Stimulated activated effector memory CD8-positive, alpha-beta T cell treated with anti-CD3 and anti-CD28 coated beads, Interleukin-12 subunit alpha, Interleukin-12 subunit beta, amount 100 ng/mL, for 72 hours (primary cell): ENCODE measurements around the gene SPACDR.

Source experiments
- ATAC-seq: fragments of 150-1000 bp; cut with Tn5 transposase; 2 replicates; pipeline ENCODE4 v1.10.0; 2021
- DNase-seq, 2 donors: peaks; one replicate each; pipeline ENCODE4 v3.0.0; 2021 to 2022; ENCODE audit warnings: low spot score in 2 of 2
- H3K27ac Mint-ChIP-seq: one replicate; pipeline ENCODE4 v1.8.0; 2022; ENCODE audit warnings: mild to moderate bottlenecking, mixed read lengths
- H3K36me3 Mint-ChIP-seq: one replicate; pipeline ENCODE4 v1.8.0; 2022; ENCODE audit warnings: mild to moderate bottlenecking, mixed read lengths
- H3K4me1 Mint-ChIP-seq: one replicate; pipeline ENCODE4 v1.8.0; 2022; ENCODE audit warnings: mixed read lengths
- H3K4me3 Mint-ChIP-seq: one replicate; pipeline ENCODE4 v1.8.0; 2022; ENCODE audit warnings: mild to moderate bottlenecking, mixed read lengths
- H3K9me3 Mint-ChIP-seq: one replicate; pipeline ENCODE4 v1.8.0; 2022; ENCODE audit warnings: mixed read lengths

Gene SPACDR

DNA sequence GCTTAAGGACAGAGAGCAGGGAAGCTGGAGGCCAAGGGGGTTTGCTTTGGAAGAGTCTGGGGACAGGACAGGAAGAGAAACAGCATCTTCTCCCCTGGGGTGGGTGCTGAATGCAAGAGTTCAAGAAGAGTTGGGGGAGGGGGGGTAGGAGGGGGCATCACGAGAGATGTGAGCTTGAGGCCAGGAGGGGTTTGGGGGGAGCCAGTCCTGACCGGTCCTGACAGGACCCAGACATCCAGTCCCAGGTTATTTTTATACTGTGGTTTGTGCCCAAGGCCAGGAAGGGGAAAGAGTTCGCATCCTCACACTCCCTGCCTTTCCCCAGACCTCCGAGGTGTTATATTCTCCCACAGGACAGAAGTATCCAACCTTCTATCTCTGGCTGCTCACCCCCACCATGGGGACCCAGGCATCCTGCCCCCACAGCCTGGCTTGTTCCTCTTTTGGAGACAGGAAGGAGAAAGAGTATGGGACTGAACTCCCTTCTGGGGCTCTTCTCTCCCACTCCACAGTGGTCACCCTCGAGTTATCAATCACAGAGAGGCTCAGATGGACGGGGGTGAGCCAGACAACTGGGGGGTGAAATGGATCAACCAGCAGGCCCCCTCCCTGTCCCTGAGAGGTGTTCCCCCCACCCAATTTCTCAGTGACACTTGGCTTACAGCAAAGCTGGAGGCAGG lies 12.2 kb upstream of the SPACDR start:
- H3K9me3 Mint-ChIP-seq, result no peaks in the 10 kb centered on the region
- H3K4me3 Mint-ChIP-seq, result peak overlapping the region; percentile 99
- H3K36me3 Mint-ChIP-seq, result peaks cover 79% of the 10 kb centered on the region
- DNase-seq (no peak), ATAC-seq (no peak)
- peak overlapping the region; percentile 89 for H3K27ac Mint-ChIP-seq
- H3K4me1 Mint-ChIP-seq, result peaks cover 48% of the 10 kb centered on the region

GRCh38 chr7:100475549-100475948 lies 11.5 kb upstream of the SPACDR start:
- Mint-ChIP-seq H3K36me3 (peaks cover 85% of the 10 kb centered on the region), H3K27ac (peak overlapping the region; percentile 89), H3K4me1 (peaks cover 51% of the 10 kb centered on the region), H3K9me3 (no peaks in the 10 kb centered on the region), H3K4me3 (peak overlapping the region; percentile 99)
- ATAC-seq, result no peak
- DNase-seq, result no peak

GRCh38 chr7:100472854-100473499 lies 8.9 kb upstream of the SPACDR start:
- DNase-seq (no peak), ATAC-seq (no peak)
- Mint-ChIP-seq H3K4me1 (peaks cover 48% of the 10 kb centered on the region), H3K36me3 (peaks cover 99% of the 10 kb centered on the region), H3K9me3 (no peaks in the 10 kb centered on the region), H3K27ac (peak overlapping the region; percentile 89), H3K4me3 (peak overlapping the region; percentile 99)

- Mint-ChIP-seq H3K9me3 (no peaks in the 10 kb centered on the region), H3K27ac (peak overlapping the region; percentile 89), H3K4me3 (no peak overlapping the region), H3K4me1 (peaks cover 50% of the 10 kb centered on the region), H3K36me3 (peaks cover 100% of the 10 kb centered on the region)
- ATAC-seq (no peak), DNase-seq (no peak)
These were observed 8.2 kb upstream of the SPACDR start for GRCh38 chr7:100472121-100472851.

DNA sequence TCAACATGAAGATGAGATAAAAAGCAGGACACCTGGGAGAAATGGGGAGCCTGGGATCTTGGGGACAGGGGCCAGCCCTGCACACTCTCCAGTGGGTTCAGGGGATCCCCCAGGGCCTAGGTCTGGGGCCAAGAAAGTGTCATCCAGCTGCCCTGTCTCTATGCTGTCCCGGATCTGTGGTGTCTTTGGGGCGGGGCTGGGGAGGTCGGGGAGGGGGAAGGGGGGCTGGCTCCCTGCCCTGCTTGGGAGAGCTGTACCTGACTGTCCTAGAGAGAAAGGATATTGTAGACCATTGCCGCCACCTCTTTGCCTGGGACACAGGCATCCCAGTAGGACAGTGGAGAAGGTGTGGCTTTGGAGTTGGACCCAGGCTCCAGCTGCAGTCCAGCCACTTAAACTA lies 7.0 kb upstream of the SPACDR start:
- peaks cover 48% of the 10 kb centered on the region for H3K4me1 Mint-ChIP-seq
- peaks cover 100% of the 10 kb centered on the region for H3K36me3 Mint-ChIP-seq
- DNase-seq, result no peak
- peak overlapping the region; percentile 65 for H3K27ac Mint-ChIP-seq
- H3K9me3 Mint-ChIP-seq, result no peaks in the 10 kb centered on the region
- ATAC-seq, result no peak
- H3K4me3 Mint-ChIP-seq, result no peak overlapping the region

GRCh38 chr7:100469227-100470044 lies 5.4 kb upstream of the SPACDR start:
- Mint-ChIP-seq H3K36me3 (peaks cover 100% of the 10 kb centered on the region), H3K27ac (peak overlapping the region; percentile 65)
- peak; percentile 81 for ATAC-seq

GRCh38 chr7:100467638-100468373 lies 3.7 kb upstream of the SPACDR start:
- Mint-ChIP-seq H3K36me3 (peaks cover 100% of the 10 kb centered on the region), H3K4me3 (no peak overlapping the region), H3K9me3 (no peaks in the 10 kb centered on the region), H3K4me1 (peaks cover 23% of the 10 kb centered on the region), H3K27ac (no peak overlapping the region)
- no peak for DNase-seq
- no peak for ATAC-seq

More at GRCh38 chr7:100469227-100470044, 5.4 kb upstream of the SPACDR start:
- Mint-ChIP-seq H3K4me1 (peaks cover 38% of the 10 kb centered on the region), H3K4me3 (no peak overlapping the region), H3K9me3 (no peaks in the 10 kb centered on the region)
- peak; percentile 84 to 91 for DNase-seq

- no peak overlapping the region for H3K27ac Mint-ChIP-seq
- H3K4me1 Mint-ChIP-seq, result peaks cover 20% of the 10 kb centered on the region
- no peak overlapping the region for H3K4me3 Mint-ChIP-seq
- H3K9me3 Mint-ChIP-seq, result no peaks in the 10 kb centered on the region
- H3K36me3 Mint-ChIP-seq, result peaks cover 100% of the 10 kb centered on the region
- DNase-seq, result no peak
- no peak for ATAC-seq
These were observed 2.9 kb upstream of the SPACDR start for GRCh38 chr7:100466653-100467605.

DNA sequence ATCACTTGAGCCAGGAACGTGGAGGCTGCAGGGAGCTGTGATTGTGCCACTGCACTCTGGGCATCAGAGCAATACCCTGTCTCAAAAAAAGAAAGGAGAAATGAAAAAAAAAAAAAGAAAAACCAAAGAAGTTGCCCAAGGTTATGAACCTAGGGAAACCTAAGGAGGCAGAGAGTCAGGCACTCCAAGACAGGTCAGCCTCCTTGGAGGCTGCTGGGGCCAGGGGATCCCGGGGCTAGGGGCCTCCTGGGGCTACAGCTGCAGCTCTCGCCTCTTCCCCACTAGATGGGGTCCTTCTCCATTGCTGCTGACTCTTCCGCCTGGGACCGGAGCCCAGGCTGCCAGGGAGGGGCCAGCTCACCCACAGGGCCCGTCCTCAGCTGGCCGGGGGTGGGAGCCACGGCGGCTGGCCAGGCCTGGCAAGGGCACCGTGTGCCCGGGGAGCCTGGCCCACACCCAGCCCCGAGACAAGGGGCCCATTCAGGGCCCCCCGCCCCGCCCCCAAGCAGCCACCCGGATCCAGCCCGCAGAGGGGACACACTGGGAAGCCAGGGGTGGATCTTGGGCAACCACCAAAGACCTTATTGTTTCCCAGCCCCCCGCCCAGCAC lies 1.7 kb upstream of the SPACDR start:
- no peak for DNase-seq
- H3K36me3 Mint-ChIP-seq, result peaks cover 100% of the 10 kb centered on the region
- ATAC-seq, result no peak
- H3K4me3 Mint-ChIP-seq, result no peak overlapping the region
- no peaks in the 10 kb centered on the region for H3K9me3 Mint-ChIP-seq
- no peak overlapping the region for H3K27ac Mint-ChIP-seq
- H3K4me1 Mint-ChIP-seq, result peaks cover 16% of the 10 kb centered on the region

GRCh38 chr7:100465299-100465698 lies 1.2 kb upstream of the SPACDR start:
- Mint-ChIP-seq H3K36me3 (peaks cover 100% of the 10 kb centered on the region), H3K9me3 (no peaks in the 10 kb centered on the region), H3K4me3 (no peak overlapping the region), H3K4me1 (peaks cover 11% of the 10 kb centered on the region), H3K27ac (no peak overlapping the region)
- DNase-seq, result no peak
- no peak for ATAC-seq

DNA sequence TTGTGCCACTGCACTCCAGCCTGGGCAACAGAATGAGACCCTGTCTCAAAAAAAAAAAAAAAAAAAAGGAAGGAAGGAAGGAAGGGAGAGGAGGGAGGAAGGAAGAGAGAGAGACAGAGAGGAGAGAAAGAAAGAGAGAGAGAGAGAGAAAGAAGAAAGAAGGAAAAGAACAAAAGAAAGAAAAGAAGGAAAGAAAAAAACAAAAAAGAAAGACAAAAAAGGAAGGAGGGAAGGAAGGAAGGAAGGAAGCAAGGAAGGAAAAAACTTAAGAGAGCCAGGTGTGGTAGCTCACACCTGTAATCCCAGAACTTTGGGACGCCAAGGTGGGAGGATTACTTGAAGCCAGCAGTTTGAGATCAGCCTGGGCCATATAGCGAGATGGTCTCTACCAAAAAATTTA lies 731 bp upstream of the SPACDR start:
- peaks cover 99% of the 10 kb centered on the region for H3K36me3 Mint-ChIP-seq
- H3K9me3 Mint-ChIP-seq, result no peaks in the 10 kb centered on the region
- H3K4me1 Mint-ChIP-seq, result peaks cover 11% of the 10 kb centered on the region
- H3K4me3 Mint-ChIP-seq, result no peak overlapping the region
- ATAC-seq, result no peak
- DNase-seq, result no peak
- no peak overlapping the region for H3K27ac Mint-ChIP-seq

DNA sequence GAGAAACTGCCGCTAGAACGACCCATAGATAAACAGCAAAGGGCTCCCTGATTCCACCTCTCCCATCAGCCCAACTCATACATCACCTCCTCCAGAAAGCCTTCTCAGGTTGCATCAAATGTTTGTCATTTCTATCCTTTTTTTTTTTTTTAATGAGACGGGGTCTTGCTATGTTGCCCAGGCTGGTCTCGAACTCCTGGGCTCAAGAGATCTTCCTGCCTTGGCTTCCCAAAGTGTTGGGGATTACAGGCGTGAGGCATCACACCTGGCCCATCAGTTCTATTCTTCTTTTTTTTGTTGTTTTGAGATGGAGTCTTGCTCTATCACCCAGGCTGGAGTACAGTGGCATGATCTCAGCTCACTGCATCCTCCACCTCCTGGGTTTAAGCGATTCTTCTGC lies 7.0 kb downstream of the SPACDR start:
- H3K4me1 Mint-ChIP-seq, result peaks cover 11% of the 10 kb centered on the region
- no peak for ATAC-seq
- DNase-seq, result no peak
- H3K9me3 Mint-ChIP-seq, result no peaks in the 10 kb centered on the region
- no peak overlapping the region for H3K27ac Mint-ChIP-seq
- peaks cover 54% of the 10 kb centered on the region for H3K36me3 Mint-ChIP-seq
- H3K4me3 Mint-ChIP-seq, result no peak overlapping the region

GRCh38 chr7:100456562-100456961 lies 7.5 kb downstream of the SPACDR start:
- H3K4me3 Mint-ChIP-seq, result no peak overlapping the region
- peaks cover 11% of the 10 kb centered on the region for H3K4me1 Mint-ChIP-seq
- DNase-seq (no peak), ATAC-seq (no peak)
- H3K36me3 Mint-ChIP-seq, result peaks cover 50% of the 10 kb centered on the region
- H3K9me3 Mint-ChIP-seq, result no peaks in the 10 kb centered on the region
- H3K27ac Mint-ChIP-seq, result no peak overlapping the region
